IMR-90 (cell line): Measurements from ENCODE around the gene RPP30. TPM values are rescaled to one million over a fixed set of nuclear protein-coding genes. Genes with fewer than 3 reads are reported as not detected.
A peak's percentile ranks its signal among the peaks of the same experiment; 100 is the strongest.

Source experiments
- ATAC-seq: fragments of 200-7000 bp; cut with Tn5 transposase; 2 replicates; pipeline ENCODE4 v1.9.1; 2020; ENCODE audit warnings: low read depth, mild to moderate bottlenecking, moderate library complexity
- BruUV-seq: library from RNA; stranded (reverse); fragments of 400-500 nt; replicated peaks from 2 replicates; lab custom pipeline; 2021; lab: Mats Ljungman, UMichigan
- CTCF ChIA-PET: fragments of 300-600 bp; formaldehyde crosslinking; extraction: SDS; loops from one replicate; lab custom pipeline; 2021; ENCODE audit warnings: antibody characterized with exemption; lab: Yijun Ruan, JAX
- POLR2A ChIA-PET: fragments of 300-600 bp; sonication (Branson Sonifier 250); formaldehyde crosslinking; loops from one replicate; lab custom pipeline; 2022; ENCODE audit warnings: antibody characterized with exemption; ENCODE audit not compliant: unreplicated experiment; lab: Charles Lee
- DNase-seq: peaks from one replicate; pipeline ENCODE4 v3.0.0; 2013
- H2AFZ ChIP-seq: replicated peaks from 2 replicates; pipeline ENCODE3; 2013; ENCODE audit warnings: low read length, mild to moderate bottlenecking; ENCODE audit not compliant: poor library complexity
- H2AK5ac ChIP-seq: 2 replicates; pipeline ENCODE4 v1.6.1; 2013; ENCODE audit warnings: low read depth, low read length, inconsistent platforms
- H2AK9ac ChIP-seq: replicated peaks from 2 replicates; pipeline ENCODE3; 2013; ENCODE audit warnings: mild to moderate bottlenecking, low read depth, low read length, moderate library complexity; ENCODE audit not compliant: poor library complexity
- H2BK120ac ChIP-seq: 2 replicates; pipeline ENCODE4 v1.6.1; 2013; ENCODE audit warnings: low read depth, low read length, inconsistent platforms
- H2BK15ac ChIP-seq: 3 replicates; pipeline ENCODE4 v1.6.1; 2013; ENCODE audit warnings: low read depth, low read length, inconsistent platforms
- H2BK20ac ChIP-seq: 2 replicates; pipeline ENCODE4 v1.6.1; 2013; ENCODE audit warnings: low read depth, mild to moderate bottlenecking, inconsistent platforms, low read length, moderate library complexity
- H2BK5ac ChIP-seq: 2 replicates; pipeline ENCODE4 v1.6.1; 2013; ENCODE audit warnings: mild to moderate bottlenecking, low read depth, low read length, inconsistent platforms; ENCODE audit not compliant: poor library complexity, severe bottlenecking
- H3K14ac ChIP-seq: replicated peaks from 2 replicates; pipeline ENCODE4 v1.6.1; 2013; ENCODE audit warnings: low read depth, low read length, inconsistent platforms
- H3K18ac ChIP-seq: 2 replicates; pipeline ENCODE4 v1.6.1; 2013; ENCODE audit warnings: low read depth, low read length, control low read depth
- H3K23ac ChIP-seq: 2 replicates; pipeline ENCODE4 v1.6.1; 2013; ENCODE audit warnings: low read depth, low read length, inconsistent platforms
- H3K27ac ChIP-seq: 2 replicates; pipeline ENCODE4 v1.5.1; 2013; ENCODE audit warnings: mild to moderate bottlenecking, control low read depth, low read length; ENCODE audit not compliant: insufficient read depth
- H3K27me3 ChIP-seq: 2 replicates; pipeline ENCODE4 v1.6.1; 2013; ENCODE audit warnings: low read length; ENCODE audit not compliant: control insufficient read depth, insufficient read depth
- H3K36me3 ChIP-seq: 2 replicates; pipeline ENCODE4 v1.6.1; 2013; ENCODE audit warnings: low read length, mixed read lengths; ENCODE audit not compliant: control insufficient read depth, insufficient read depth
- H3K4ac ChIP-seq: 2 replicates; pipeline ENCODE4 v1.6.1; 2013; ENCODE audit warnings: low read depth, low read length, inconsistent platforms
- H3K4me1 ChIP-seq: 2 replicates; pipeline ENCODE4 v1.6.1; 2013; ENCODE audit warnings: low read length, mixed read lengths; ENCODE audit not compliant: control insufficient read depth, insufficient read depth
- H3K4me2 ChIP-seq: 2 replicates; pipeline ENCODE4 v1.6.1; 2013; ENCODE audit warnings: low read depth, mild to moderate bottlenecking, control low read depth, low read length, moderate library complexity
- H3K4me3 ChIP-seq: 2 replicates; pipeline ENCODE4 v1.5.1; 2013; ENCODE audit warnings: low read depth, mild to moderate bottlenecking, control low read depth, low read length, moderate library complexity; ENCODE audit not compliant: insufficient read depth
- H3K56ac ChIP-seq: 2 replicates; pipeline ENCODE4 v1.6.1; 2013; ENCODE audit warnings: low read length, inconsistent platforms; ENCODE audit not compliant: insufficient read depth; ENCODE audit errors: extremely low read depth
- H3K79me1 ChIP-seq, 2 experiments: 2 replicates each; pipeline ENCODE4 v1.6.1; 2013; ENCODE audit warnings: low read length in 2 of 2, inconsistent platforms in 1 of 2, low read depth in 1 of 2
- H3K9ac ChIP-seq: 2 replicates; pipeline ENCODE4 v1.6.1; 2013; ENCODE audit warnings: low read depth, low read length, control low read depth
- H3K9me1 ChIP-seq: 2 replicates; pipeline ENCODE4 v1.6.1; 2013; ENCODE audit warnings: low read length, inconsistent platforms; ENCODE audit not compliant: insufficient read depth
- H3K9me3 ChIP-seq: 2 replicates; pipeline ENCODE4 v1.6.1; 2013; ENCODE audit warnings: low read length; ENCODE audit not compliant: control insufficient read depth, insufficient read depth
- H4K20me1 ChIP-seq: 2 replicates; pipeline ENCODE4 v1.6.1; 2013; ENCODE audit warnings: low read length, inconsistent platforms; ENCODE audit not compliant: insufficient read depth
- H4K5ac ChIP-seq: 2 replicates; pipeline ENCODE4 v1.6.1; 2013; ENCODE audit warnings: mild to moderate bottlenecking, low read depth, low read length, control low read depth
- H4K8ac ChIP-seq, 2 experiments: 2 replicates each; pipeline ENCODE4 v1.6.1; 2013; ENCODE audit warnings: low read depth in 2 of 2, low read length in 2 of 2, control low read depth in 1 of 2, inconsistent platforms in 1 of 2
- H4K91ac ChIP-seq: 2 replicates; pipeline ENCODE4 v1.6.1; 2013; ENCODE audit warnings: low read depth, low read length, inconsistent platforms; ENCODE audit not compliant: insufficient read depth
- BHLHE40 ChIP-seq: fragments of 150-350 bp; IDR thresholded peaks from 2 replicates; pipeline ENCODE4 v1.6.1; 2016; ENCODE audit warnings: mild to moderate bottlenecking, low read depth, low read length
- CEBPB ChIP-seq: IDR thresholded peaks from 2 replicates; pipeline ENCODE4 v1.6.1; 2012; ENCODE audit warnings: low read depth, low read length, improper control_type of control experiment
- CHD1 ChIP-seq: IDR thresholded peaks from 2 replicates; pipeline ENCODE4 v1.6.1; 2012; ENCODE audit warnings: low read depth, low read length, improper control_type of control experiment
- FOS ChIP-seq: fragments of 150-350 bp; IDR thresholded peaks from 2 replicates; pipeline ENCODE4 v1.6.1; 2016; ENCODE audit warnings: low read depth, low read length
- MAFK ChIP-seq: IDR thresholded peaks from 2 replicates; pipeline ENCODE4 v1.6.1; 2012; ENCODE audit warnings: low read depth, low read length, improper control_type of control experiment
- MAZ ChIP-seq: IDR thresholded peaks from 2 replicates; pipeline ENCODE4 v1.6.1; 2012; ENCODE audit warnings: low read depth, mild to moderate bottlenecking, low read length, improper control_type of control experiment, moderate library complexity, borderline replicate concordance
- MXI1 ChIP-seq: IDR thresholded peaks from 2 replicates; pipeline ENCODE4 v1.6.1; 2012; ENCODE audit warnings: low read depth, mild to moderate bottlenecking, low read length, moderate library complexity, borderline replicate concordance
- NFE2L2 ChIP-seq: fragments of 150-350 bp; IDR thresholded peaks from 2 replicates; pipeline ENCODE4 v1.6.1; 2016; ENCODE audit warnings: low read depth, mild to moderate bottlenecking, low read length
- RAD21 ChIP-seq: IDR thresholded peaks from 2 replicates; pipeline ENCODE4 v1.6.1; 2012; ENCODE audit warnings: low read length, improper control_type of control experiment
- RCOR1 ChIP-seq: IDR thresholded peaks from 2 replicates; pipeline ENCODE4 v1.6.1; 2012; ENCODE audit warnings: mild to moderate bottlenecking, low read length, improper control_type of control experiment; ENCODE audit not compliant: insufficient replicate concordance
- RFX5 ChIP-seq: IDR thresholded peaks from 2 replicates; pipeline ENCODE4 v1.8.0; 2012; ENCODE audit warnings: low read depth, mild to moderate bottlenecking, low read length, moderate library complexity
- SMC3 ChIP-seq: fragments of 150-350 bp; IDR thresholded peaks from 2 replicates; pipeline ENCODE4 v1.6.1; 2016; ENCODE audit warnings: low read depth, mild to moderate bottlenecking, antibody characterized with exemption, low read length, moderate library complexity
- USF2 ChIP-seq: fragments of 150-350 bp; IDR thresholded peaks from 2 replicates; pipeline ENCODE4 v1.6.1; 2017; ENCODE audit warnings: mild to moderate bottlenecking, antibody characterized with exemption, low read length, low read depth
- WGBS, 2 experiments: methylation state at CpG; one replicate each; pipeline versions ENCODE4 v1.1.5 to v1.1.7; 2013; ENCODE audit warnings: missing lambda C conversion rate in 2 of 2; ENCODE audit not compliant: insufficient read length in 1 of 2; ENCODE audit errors: extremely low coverage in 2 of 2; 5-methylcytosine and 5-hydroxymethylcytosine counted together
- dilution Hi-C: fragments of 300-500 bp; cut with HindIII; formaldehyde crosslinking; loops from one replicate; pipeline ENCODE4 v1.14.3; 2018; ENCODE audit warnings: low sequenced_read_pairs; ENCODE audit not compliant: unreplicated experiment
- in situ Hi-C: fragments of 300-500 bp; cut with MboI; formaldehyde crosslinking; loops from 3 replicates; pipeline ENCODE4 v1.14.3; 2019; ENCODE audit warnings: low sequenced_read_pairs, inconsistent platforms, mixed read lengths
- intact Hi-C: fragments of 100-400 bp; cut with micrococcal nuclease; formaldehyde crosslinking; loops from 2 replicates; pipeline ENCODE4 v1.10.0; 2022
- polyA plus RNA-seq, 3 experiments: library from polyadenylated mRNA; depleted of rRNA; stranded (reverse); fragments of >200 nt; gene quantifications; 2 replicates each; pipeline ENCODE4 v1.2.3, GENCODE V29; 2012; ENCODE audit warnings: low replicate concordance in 1 of 3
- total RNA-seq: library from RNA; depleted of rRNA; stranded (reverse); fragments of >200 nt; gene quantifications from 2 replicates; pipeline ENCODE4 v1.2.3, GENCODE V29; 2012

The RPP30 gene
- total and polyA plus RNA-seq, 2 of the 4 experiments (the other 2 are of a cell fraction) = 27.6 to 45.2 TPM

- TF ChIP-seq NFE2L2 (no peak), MAZ (no peak), MAFK (no peak)
These were observed 39.6 kb downstream of the RPP30 start (continued) for GRCh38 chr10:90911133-90912051.

DNA sequence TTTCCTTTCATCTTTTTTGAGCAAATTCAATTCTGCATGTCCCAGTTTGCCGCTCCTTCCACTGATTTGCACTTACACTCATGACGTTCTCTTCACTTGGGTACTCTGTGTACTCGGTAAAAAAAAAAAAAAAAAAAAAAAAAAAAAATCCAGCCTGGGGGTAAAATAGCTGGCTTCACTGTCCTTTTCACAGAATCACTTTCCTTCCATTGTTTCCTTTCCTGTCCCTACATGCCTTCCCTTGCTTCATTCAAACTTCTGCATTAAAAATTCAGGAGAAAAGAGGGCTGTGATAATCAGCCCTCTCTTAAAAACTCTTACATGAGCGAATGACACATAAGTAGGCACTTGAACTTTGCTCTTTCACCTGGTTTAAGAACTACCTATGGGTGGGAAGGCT, 40.4 kb downstream of the RPP30 start:
- no TSS peak for BruUV-seq
- Histone ChIP-seq H3K4me3 (no peak overlapping the region), H3K9me3 (no peaks in the 10 kb centered on the region), H2BK5ac (no peak overlapping the region), H2BK15ac (no peak overlapping the region), H3K27me3 (no peaks in the 10 kb centered on the region), H3K4me1 (peaks cover 1% of the 10 kb centered on the region), H3K9me1 (no peaks in the 10 kb centered on the region), H3K14ac (no peak overlapping the region), H3K4ac (no peak overlapping the region), H4K5ac (no peak overlapping the region), H4K91ac (no peak overlapping the region; the same call in 1 of the 2 replicates), H3K4me2 (no peak overlapping the region), H3K27ac (no peak overlapping the region), H2AK5ac (0 out of 2 replicates have a peak overlapping the region, but pooled peaks have one; percentile 1), H3K56ac (no peak overlapping the region), H3K23ac (no peak overlapping the region), H2AK9ac (no peak overlapping the region), H4K20me1 (no peaks in the 10 kb centered on the region), H2BK20ac (peak overlapping the region; percentile 5; the same call in 1 of the 2 replicates), H4K8ac (peak overlapping the region in 1 of 2 experiments; percentile 43; a peak in 3 of 4 replicates), H3K79me1 (no peaks in the 10 kb centered on the region), H3K18ac (0 out of 2 replicates have a peak overlapping the region, but pooled peaks have one; percentile 9), H2AFZ (no peak overlapping the region), H2BK120ac (no peak overlapping the region), H3K36me3 (no peaks in the 10 kb centered on the region; the same call in 1 of the 2 replicates), H3K9ac (no peak overlapping the region; the same call in 1 of the 2 replicates)
- dilution Hi-C loops (no loop called here), in situ Hi-C loops (loop anchor here (5.0 to 25.0 kb wide), 2 partner anchors 335 to 1000 kb away; partner anchors contain the start of genes BTAF1 and FGFBP3), intact Hi-C loops (loop anchor here (5.0 to 10.0 kb wide), 3 partner anchors 130 to 253 kb away; no protein-coding TSS in a partner anchor)
- DNase-seq = no peak
- TF ChIP-seq SMC3 (no peak), BHLHE40 (no peak), MAFK (no peak), NFE2L2 (no peak), RAD21 (no peak), CEBPB (no peak), RCOR1 (no peak), USF2 (no peak), RFX5 (no peak), FOS (no peak), MAZ (no peak), CHD1 (no peak), MXI1 (no peak)
- no CpG with 5 or more reads among the region's 4 CpGs for WGBS, 2 experiments
- POLR2A ChIA-PET = interaction anchor here (0.6 kb wide), 1 partner anchor 105 kb away, joined by 5 read pairs; no protein-coding TSS in a partner anchor
- ATAC-seq = no peak
- CTCF ChIA-PET = interaction anchor here (0.7 to 1.6 kb wide), 19 partner anchors 9 to 349 kb away, joined by 3 to 12 read pairs (median 4); partner anchors contain the start of gene ANKRD1
